Fibroblast of lung (primary cell): Measurements from ENCODE around the gene KRT37.

Experiments used
- EZH2 ChIP-seq: IDR thresholded peaks from 2 replicates; pipeline ENCODE4 v1.5.1; 2012; ENCODE audit warnings: low read length, control low read depth, mild to moderate bottlenecking; ENCODE audit errors: missing control alignments
- TF ChIP-seq, protein P1 (sequence below), 2 donors: IDR thresholded peaks in 1 of 2; conservative IDR thresholded peaks in 1 of 2; 1 replicate in 1 of 2; 2 replicates in 1 of 2; pipeline ENCODE4 v1.5.1; 2011 to 2012; ENCODE audit warnings: low read length in 2 of 2, control low read depth in 1 of 2, inconsistent platforms in 1 of 2, low read depth in 1 of 2, mild to moderate bottlenecking in 1 of 2

DNA sequence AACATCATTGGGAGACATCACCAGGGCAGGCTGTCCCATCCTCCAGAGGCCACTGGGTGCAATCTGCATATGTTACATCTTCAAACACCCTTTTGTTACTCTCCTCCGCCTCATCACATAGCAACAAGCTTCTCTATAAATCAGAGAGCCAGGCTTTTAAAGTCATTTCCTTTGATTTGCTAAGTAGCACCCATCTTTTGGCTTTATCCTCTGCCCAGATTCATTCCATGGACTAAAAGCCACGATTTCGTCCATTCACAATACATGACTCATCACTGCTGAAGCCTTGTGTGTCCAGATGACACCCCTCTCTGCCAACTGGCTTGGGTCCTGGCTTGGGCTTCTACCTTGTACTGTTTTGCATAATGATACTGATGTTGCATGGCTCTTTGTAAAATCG is 18.4 kb upstream of the KRT37 start:
- TF ChIP-seq, protein P1, sequence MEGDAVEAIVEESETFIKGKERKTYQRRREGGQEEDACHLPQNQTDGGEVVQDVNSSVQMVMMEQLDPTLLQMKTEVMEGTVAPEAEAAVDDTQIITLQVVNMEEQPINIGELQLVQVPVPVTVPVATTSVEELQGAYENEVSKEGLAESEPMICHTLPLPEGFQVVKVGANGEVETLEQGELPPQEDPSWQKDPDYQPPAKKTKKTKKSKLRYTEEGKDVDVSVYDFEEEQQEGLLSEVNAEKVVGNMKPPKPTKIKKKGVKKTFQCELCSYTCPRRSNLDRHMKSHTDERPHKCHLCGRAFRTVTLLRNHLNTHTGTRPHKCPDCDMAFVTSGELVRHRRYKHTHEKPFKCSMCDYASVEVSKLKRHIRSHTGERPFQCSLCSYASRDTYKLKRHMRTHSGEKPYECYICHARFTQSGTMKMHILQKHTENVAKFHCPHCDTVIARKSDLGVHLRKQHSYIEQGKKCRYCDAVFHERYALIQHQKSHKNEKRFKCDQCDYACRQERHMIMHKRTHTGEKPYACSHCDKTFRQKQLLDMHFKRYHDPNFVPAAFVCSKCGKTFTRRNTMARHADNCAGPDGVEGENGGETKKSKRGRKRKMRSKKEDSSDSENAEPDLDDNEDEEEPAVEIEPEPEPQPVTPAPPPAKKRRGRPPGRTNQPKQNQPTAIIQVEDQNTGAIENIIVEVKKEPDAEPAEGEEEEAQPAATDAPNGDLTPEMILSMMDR (conservative IDR thresholded peaks at IDR 0.05 in 1 of 2, IDR thresholded peaks at IDR 0.05 in 1 of 2; ENCODE audit: low read depth in 1 of 2, low read length in 2 of 2) = no peak
- no peak for TF ChIP-seq EZH2
